PFSK-1 (cell line): ENCODE measurements around the gene LSM3.

Experiments used
- FOXP2 ChIP-seq: optimal IDR thresholded peaks from 2 replicates; pipeline ENCODE3; 2011; ENCODE audit warnings: borderline replicate concordance, control low read depth, inconsistent platforms; ENCODE audit not compliant: insufficient read depth; ENCODE audit errors: extremely low read length, extremely low read depth
- POLR2AphosphoS5 ChIP-seq: IDR thresholded peaks from 2 replicates; pipeline ENCODE4 v1.6.1; 2012; ENCODE audit warnings: low read depth, mild to moderate bottlenecking, control low read depth, low read length, moderate library complexity
- REST ChIP-seq, 2 experiments: IDR thresholded peaks; 2 replicates each; pipeline versions ENCODE4 v1.6.1 to v1.8.0; 2011 to 2012; ENCODE audit warnings: low read depth in 2 of 2, low read length in 2 of 2, control low read depth in 1 of 2, inconsistent platforms in 1 of 2, mild to moderate bottlenecking in 1 of 2, moderate library complexity in 1 of 2; ENCODE audit not compliant: insufficient read depth in 1 of 2
- SIN3A ChIP-seq: IDR thresholded peaks from 2 replicates; pipeline ENCODE4 v1.6.1; 2012; ENCODE audit warnings: mild to moderate bottlenecking, low read length, moderate library complexity, borderline replicate concordance; ENCODE audit not compliant: insufficient read depth
- TAF1 ChIP-seq: IDR thresholded peaks from 2 replicates; pipeline ENCODE4 v1.6.1; 2012; ENCODE audit warnings: low read length, control low read depth, borderline replicate concordance; ENCODE audit not compliant: insufficient read depth

Gene LSM3

GRCh38 chr3:14218355-14218754 is 39.7 kb downstream of the LSM3 start:
- no peak for TF ChIP-seq SIN3A
- TF ChIP-seq TAF1: no peak
- no peak for TF ChIP-seq FOXP2
- TF ChIP-seq POLR2AphosphoS5: no peak
- no peak for TF ChIP-seq REST (IDR thresholded peaks at IDR 0.05; ENCODE audit: insufficient read depth in 1 of 2, low read depth in 2 of 2, low read length in 2 of 2)

GRCh38 chr3:14220933-14221332 is 42.3 kb downstream of the LSM3 start:
- TF ChIP-seq REST (IDR thresholded peaks at IDR 0.05; ENCODE audit: insufficient read depth in 1 of 2, low read depth in 2 of 2, low read length in 2 of 2): no peak
- no peak for TF ChIP-seq POLR2AphosphoS5
- no peak for TF ChIP-seq FOXP2
- TF ChIP-seq SIN3A: no peak
- TF ChIP-seq TAF1: no peak

- TF ChIP-seq FOXP2: no peak
- no peak for TF ChIP-seq TAF1
- no peak for TF ChIP-seq SIN3A
- no peak for TF ChIP-seq REST (IDR thresholded peaks at IDR 0.05; ENCODE audit: insufficient read depth in 1 of 2, low read depth in 2 of 2, low read length in 2 of 2)
- no peak for TF ChIP-seq POLR2AphosphoS5
Observed at GRCh38 chr3:14221902-14222301, 43.3 kb downstream of the LSM3 start.

- no peak for TF ChIP-seq POLR2AphosphoS5
- no peak for TF ChIP-seq TAF1
- TF ChIP-seq REST (IDR thresholded peaks at IDR 0.05; ENCODE audit: insufficient read depth in 1 of 2, low read depth in 2 of 2, low read length in 2 of 2): no peak
- no peak for TF ChIP-seq FOXP2
- no peak for TF ChIP-seq SIN3A
Observed at GRCh38 chr3:14222457-14222856, 43.8 kb downstream of the LSM3 start.

GRCh38 chr3:14222900-14223594 is 44.4 kb downstream of the LSM3 start:
- TF ChIP-seq POLR2AphosphoS5 (no peak), REST (IDR thresholded peaks at IDR 0.05; ENCODE audit: insufficient read depth in 1 of 2, low read depth in 2 of 2, low read length in 2 of 2) (no peak), FOXP2 (no peak), TAF1 (no peak), SIN3A (no peak)
